Posterior cingulate gyrus (tissue), 11 donors: Measurements from ENCODE around the gene SUPT20HL1.

Experiments used
- DNase-seq, 10 donors: peaks; one replicate each; pipeline versions ENCODE4 v3.0.0 to v3.0.0-alpha.2; 2020 to 2021; ENCODE audit warnings: mixed read lengths in 3 of 10
- intact Hi-C: fragments of 100-400 bp; cut with DNase I; formaldehyde crosslinking; loops from one replicate; pipeline ENCODE4 v1.15.1; 2023

Gene SUPT20HL1

DNA sequence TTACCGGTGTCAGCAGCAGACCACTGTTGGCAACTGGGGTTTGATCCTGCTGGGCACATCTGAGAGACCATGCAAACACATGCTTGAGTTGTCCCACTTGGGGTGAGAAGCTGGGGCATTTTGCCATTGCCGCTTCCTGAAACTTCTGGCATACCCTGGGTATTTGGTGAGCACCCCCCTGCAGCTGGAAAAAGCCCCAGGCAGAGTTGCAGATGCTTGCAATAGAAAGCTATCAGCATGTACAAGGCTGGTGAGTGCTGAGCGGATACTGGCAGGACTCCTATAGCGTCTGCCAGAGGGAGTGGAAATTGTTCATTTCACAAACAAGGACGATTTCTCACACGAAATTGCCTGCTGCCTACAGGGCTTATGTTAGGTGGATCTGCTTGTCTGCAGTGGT lies 32.3 kb downstream of the SUPT20HL1 start:
- peak in 2 of 10 donors; percentile 7 to 19 for DNase-seq
- intact Hi-C loops: loop anchor here (10.0 kb wide), 1 partner anchor 752 kb away; no protein-coding TSS in a partner anchor

DNA sequence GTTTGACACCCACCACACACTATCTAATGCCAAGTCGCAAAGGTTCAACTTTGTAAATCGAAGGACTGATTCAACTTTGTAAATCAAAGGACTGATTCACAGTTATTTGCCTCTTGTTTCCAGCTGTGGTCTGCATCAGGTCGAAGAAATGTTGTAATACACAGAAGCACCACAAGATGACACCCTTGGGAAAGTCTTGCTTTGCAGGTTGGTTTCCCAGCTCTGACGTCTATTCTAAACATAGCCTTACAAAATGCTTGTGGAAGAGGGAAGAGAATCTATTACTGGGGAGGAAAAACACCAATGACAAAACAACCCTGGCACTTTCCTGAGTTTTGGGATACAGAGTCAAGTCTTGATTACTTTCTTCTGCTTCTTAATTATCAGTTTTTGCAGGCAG lies 35.3 kb downstream of the SUPT20HL1 start:
- DNase-seq: peak in 2 of 10 donors; percentile 8 to 13
- intact Hi-C loops: loop anchor here (1.0 to 10.0 kb wide), 2 partner anchors 104 to 749 kb away; no protein-coding TSS in a partner anchor

DNA sequence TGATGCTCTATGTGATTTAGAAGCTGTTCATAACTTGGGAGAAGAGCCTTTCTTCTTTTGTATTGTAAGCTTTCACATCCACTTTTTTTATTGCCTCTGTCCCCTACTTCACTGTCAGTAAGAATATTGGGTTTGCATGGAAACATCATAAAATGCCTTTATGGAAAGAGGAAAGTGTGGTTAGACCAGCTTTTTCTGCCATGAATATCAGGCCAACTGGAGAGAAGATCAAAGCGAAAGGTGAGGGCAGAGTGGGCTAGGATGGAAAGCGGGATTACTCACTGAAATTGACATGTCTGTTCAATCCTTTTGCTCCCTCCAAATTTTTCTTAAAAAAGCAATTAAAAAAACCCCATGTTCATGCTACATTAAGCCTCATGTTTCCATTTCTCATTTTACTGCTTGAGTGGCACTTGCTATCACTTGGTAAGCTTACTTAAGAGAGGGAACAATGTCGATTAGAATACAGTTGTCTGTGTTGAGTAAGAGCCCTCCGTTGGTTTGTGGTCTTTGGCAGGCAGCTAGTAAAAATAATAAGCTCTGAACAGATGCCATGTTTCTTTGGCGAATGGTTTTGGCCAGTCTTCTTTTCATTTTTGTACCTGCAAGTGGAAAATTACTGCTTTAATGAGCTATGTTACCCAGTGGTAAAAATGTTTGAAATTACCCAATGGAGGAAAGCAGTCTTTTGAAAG lies 35.9 kb downstream of the SUPT20HL1 start:
- intact Hi-C loops: loop anchor here (10.0 kb wide), 1 partner anchor 748 kb away; no protein-coding TSS in a partner anchor
- no peak for DNase-seq

DNA sequence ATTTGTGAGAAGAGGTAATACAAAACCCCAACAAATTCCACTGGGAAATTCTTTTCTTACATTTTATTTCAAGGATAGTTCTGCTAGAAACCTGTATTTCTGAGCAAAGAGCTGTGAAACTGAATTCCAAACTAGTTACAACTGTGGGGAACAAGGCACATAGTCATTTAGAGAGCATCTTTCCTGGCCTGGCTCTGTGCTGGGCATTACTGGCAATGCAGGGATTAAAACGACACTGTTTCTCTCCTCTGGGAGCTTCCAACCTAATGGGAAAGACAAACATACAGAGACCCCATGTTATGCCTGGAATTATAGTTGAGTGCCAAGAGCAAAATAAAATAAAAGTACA lies 36.5 kb downstream of the SUPT20HL1 start:
- DNase-seq: no peak
- intact Hi-C loops: loop anchor here (10.0 kb wide), 1 partner anchor 748 kb away; no protein-coding TSS in a partner anchor

DNA sequence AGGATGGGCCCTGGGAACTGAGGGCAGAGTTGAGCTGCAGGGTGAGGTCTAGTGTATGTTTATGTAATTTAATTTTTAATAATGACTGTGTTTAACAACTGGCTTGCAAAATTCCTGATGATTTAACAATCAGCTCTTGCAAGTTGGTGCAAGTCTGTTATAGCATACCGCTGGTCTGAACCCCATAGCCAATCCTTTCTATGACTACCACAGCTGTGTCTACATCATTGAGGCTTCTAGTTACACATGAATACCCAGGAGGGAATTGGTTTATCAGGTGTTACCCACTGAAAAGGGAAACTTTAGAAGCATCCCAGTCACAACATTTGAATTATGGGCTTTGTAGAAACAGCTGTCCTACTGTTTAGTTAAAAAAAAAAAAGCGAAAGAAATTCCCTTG lies 38.3 kb downstream of the SUPT20HL1 start:
- DNase-seq: no peak
- intact Hi-C loops: loop anchor here (10.0 kb wide), 1 partner anchor 746 kb away; no protein-coding TSS in a partner anchor

DNA sequence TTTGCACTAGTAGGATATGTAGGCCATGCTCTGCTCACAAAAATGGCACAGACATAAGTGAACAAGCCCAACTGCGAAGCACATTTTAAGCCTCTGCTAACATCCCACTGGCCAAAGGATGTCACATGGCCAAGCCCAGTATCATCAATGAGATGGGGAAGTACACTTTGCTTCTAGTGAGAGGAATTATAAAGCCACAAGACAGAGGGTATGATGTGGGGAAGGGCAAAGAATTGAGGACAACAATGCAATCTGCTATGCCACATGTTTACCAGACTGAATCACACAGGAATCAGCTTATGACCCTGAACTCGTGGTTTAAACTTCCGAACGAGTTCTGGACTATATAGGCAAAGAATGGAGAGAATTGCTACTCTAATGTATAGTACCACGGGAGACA lies 39.1 kb downstream of the SUPT20HL1 start:
- intact Hi-C loops: loop anchor here (10.0 kb wide), 1 partner anchor 745 kb away; no protein-coding TSS in a partner anchor
- DNase-seq: no peak

DNA sequence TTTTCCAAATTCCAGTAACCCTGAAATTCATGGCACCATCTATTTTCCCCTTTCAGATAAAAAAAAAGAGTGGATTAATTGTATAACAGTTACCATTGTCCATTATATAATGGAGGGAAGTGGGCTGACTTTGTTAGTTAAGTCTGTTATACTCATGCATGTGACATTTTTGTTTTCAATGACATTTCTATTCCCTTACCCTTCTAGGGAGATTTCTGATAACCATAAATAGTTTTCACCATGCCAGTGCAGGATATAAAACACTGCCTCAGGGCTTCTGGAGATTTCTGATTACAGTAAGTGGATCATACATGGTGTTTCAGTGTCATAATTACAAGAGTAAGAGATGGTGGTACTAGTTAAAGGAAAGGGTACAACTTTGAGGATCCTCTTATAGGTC lies 45.5 kb downstream of the SUPT20HL1 start:
- intact Hi-C loops: no loop called here
- DNase-seq: no peak
